GM23338 (cell line): ENCODE measurements around the gene MXRA8.

Experiments used
- EZH2 ChIP-seq: fragments of 200-600 bp; sonication (generic); IDR thresholded peaks from one replicate; pipeline ENCODE4 v1.8.0; 2017; ENCODE audit warnings: antibody characterized with exemption, mild to moderate bottlenecking, low read depth; ENCODE audit not compliant: unreplicated experiment
- EZH2phosphoT487 ChIP-seq: fragments of 200-600 bp; sonication (generic); IDR thresholded peaks from one replicate; pipeline ENCODE4 v1.8.1; 2018; ENCODE audit warnings: antibody characterized with exemption; ENCODE audit not compliant: unreplicated experiment
- JUNB ChIP-seq: IDR thresholded peaks from one replicate; pipeline ENCODE4 v1.6.1; 2016; ENCODE audit warnings: antibody characterized with exemption; ENCODE audit not compliant: unreplicated experiment
- POLR2AphosphoS5 ChIP-seq: IDR thresholded peaks from 2 replicates; pipeline ENCODE4 v1.6.1; 2016; ENCODE audit warnings: antibody characterized with exemption, low read depth
- TF ChIP-seq, protein P1 (sequence below), 2 experiments: fragments of 200-600 bp in 1 of 2; sonication (generic) in 1 of 2; conservative IDR thresholded peaks; 2 replicates each; pipeline versions ENCODE4 v1.5.1 to v1.6.1; 2016 to 2017; ENCODE audit warnings: antibody characterized with exemption in 2 of 2, low read depth in 2 of 2, mild to moderate bottlenecking in 2 of 2, moderate library complexity in 1 of 2
- TF ChIP-seq, protein P2 (sequence below): IDR thresholded peaks from one replicate; pipeline ENCODE4 v1.6.1; 2018; ENCODE audit warnings: antibody characterized with exemption; ENCODE audit not compliant: unreplicated experiment
- TF ChIP-seq, protein P3 (sequence below): IDR thresholded peaks from 2 replicates; pipeline ENCODE4 v1.6.1; 2016; ENCODE audit warnings: antibody characterized with exemption

DNA sequence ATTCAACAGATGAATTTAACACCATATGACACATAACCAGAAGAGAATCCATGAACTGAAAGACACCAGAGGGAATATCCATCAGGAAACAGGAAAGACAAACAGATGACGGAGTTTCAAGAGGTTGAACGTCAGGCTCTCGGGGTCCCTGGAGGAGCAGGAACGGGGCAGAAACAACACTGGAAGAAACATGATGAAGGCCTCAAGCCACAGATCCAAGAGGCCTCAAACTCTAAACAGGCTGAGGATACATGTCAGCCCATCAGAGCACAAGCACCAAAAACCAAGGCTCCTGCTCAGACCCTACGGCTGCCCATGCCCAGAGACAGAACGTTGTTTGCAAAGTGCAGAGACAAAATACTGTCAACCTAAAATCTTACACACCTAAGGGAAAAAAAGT is 40.9 kb downstream of the MXRA8 start:
- TF ChIP-seq, protein P1, sequence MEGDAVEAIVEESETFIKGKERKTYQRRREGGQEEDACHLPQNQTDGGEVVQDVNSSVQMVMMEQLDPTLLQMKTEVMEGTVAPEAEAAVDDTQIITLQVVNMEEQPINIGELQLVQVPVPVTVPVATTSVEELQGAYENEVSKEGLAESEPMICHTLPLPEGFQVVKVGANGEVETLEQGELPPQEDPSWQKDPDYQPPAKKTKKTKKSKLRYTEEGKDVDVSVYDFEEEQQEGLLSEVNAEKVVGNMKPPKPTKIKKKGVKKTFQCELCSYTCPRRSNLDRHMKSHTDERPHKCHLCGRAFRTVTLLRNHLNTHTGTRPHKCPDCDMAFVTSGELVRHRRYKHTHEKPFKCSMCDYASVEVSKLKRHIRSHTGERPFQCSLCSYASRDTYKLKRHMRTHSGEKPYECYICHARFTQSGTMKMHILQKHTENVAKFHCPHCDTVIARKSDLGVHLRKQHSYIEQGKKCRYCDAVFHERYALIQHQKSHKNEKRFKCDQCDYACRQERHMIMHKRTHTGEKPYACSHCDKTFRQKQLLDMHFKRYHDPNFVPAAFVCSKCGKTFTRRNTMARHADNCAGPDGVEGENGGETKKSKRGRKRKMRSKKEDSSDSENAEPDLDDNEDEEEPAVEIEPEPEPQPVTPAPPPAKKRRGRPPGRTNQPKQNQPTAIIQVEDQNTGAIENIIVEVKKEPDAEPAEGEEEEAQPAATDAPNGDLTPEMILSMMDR (conservative IDR thresholded peaks at IDR 0.05; ENCODE audit: low read depth in 2 of 2), result no peak
- TF ChIP-seq, protein P2, sequence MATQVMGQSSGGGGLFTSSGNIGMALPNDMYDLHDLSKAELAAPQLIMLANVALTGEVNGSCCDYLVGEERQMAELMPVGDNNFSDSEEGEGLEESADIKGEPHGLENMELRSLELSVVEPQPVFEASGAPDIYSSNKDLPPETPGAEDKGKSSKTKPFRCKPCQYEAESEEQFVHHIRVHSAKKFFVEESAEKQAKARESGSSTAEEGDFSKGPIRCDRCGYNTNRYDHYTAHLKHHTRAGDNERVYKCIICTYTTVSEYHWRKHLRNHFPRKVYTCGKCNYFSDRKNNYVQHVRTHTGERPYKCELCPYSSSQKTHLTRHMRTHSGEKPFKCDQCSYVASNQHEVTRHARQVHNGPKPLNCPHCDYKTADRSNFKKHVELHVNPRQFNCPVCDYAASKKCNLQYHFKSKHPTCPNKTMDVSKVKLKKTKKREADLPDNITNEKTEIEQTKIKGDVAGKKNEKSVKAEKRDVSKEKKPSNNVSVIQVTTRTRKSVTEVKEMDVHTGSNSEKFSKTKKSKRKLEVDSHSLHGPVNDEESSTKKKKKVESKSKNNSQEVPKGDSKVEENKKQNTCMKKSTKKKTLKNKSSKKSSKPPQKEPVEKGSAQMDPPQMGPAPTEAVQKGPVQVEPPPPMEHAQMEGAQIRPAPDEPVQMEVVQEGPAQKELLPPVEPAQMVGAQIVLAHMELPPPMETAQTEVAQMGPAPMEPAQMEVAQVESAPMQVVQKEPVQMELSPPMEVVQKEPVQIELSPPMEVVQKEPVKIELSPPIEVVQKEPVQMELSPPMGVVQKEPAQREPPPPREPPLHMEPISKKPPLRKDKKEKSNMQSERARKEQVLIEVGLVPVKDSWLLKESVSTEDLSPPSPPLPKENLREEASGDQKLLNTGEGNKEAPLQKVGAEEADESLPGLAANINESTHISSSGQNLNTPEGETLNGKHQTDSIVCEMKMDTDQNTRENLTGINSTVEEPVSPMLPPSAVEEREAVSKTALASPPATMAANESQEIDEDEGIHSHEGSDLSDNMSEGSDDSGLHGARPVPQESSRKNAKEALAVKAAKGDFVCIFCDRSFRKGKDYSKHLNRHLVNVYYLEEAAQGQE, result no peak
- TF ChIP-seq EZH2phosphoT487 (no peak), EZH2 (no peak), POLR2AphosphoS5 (no peak), JUNB (no peak)
- TF ChIP-seq, protein P3, sequence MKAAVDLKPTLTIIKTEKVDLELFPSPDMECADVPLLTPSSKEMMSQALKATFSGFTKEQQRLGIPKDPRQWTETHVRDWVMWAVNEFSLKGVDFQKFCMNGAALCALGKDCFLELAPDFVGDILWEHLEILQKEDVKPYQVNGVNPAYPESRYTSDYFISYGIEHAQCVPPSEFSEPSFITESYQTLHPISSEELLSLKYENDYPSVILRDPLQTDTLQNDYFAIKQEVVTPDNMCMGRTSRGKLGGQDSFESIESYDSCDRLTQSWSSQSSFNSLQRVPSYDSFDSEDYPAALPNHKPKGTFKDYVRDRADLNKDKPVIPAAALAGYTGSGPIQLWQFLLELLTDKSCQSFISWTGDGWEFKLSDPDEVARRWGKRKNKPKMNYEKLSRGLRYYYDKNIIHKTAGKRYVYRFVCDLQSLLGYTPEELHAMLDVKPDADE, result no peak
